Measurements from ENCODE around the gene KDM3B.
A peak's percentile ranks its signal among the peaks of the same experiment; 100 is the strongest.

- TF ChIP-seq CTCF (IDR thresholded peaks at IDR 0.05) (no peak), POLR2A (IDR thresholded peaks at IDR 0.05) (peak; percentile 18), EP300 (IDR thresholded peaks at IDR 0.05; ENCODE audit: low read depth) (no peak)
Measured at GRCh38 chr5:138466900-138467710, 114.6 kb downstream of the KDM3B start.

Data from transverse colon (tissue), 3 donors.